OCI-LY3 (cell line): ENCODE results near the gene EHMT1.

ENCODE experiments used
- H2AFZ ChIP-seq: fragments of 200-600, 300-600 bp; shearing (Covaris generic); 2 replicates; pipeline ENCODE4 v1.6.0; 2014; ENCODE audit warnings: antibody characterized with exemption, low read depth, low read length
- H3K27ac ChIP-seq: fragments of 200-600, 300-600 bp; sonication (generic); 2 replicates; pipeline ENCODE4 v1.5.1; 2014; ENCODE audit warnings: mild to moderate bottlenecking, low read length, moderate library complexity, mixed read lengths
- H3K27me3 ChIP-seq: fragments of 200-600, 300-600 bp; sonication (generic); 2 replicates; pipeline ENCODE4 v1.6.1; 2014; ENCODE audit warnings: low read depth, low read length, mixed read lengths
- H3K36me3 ChIP-seq: fragments of 200-600, 300-600 bp; sonication (generic); replicated peaks from 2 replicates; pipeline ENCODE3; 2014; ENCODE audit warnings: low read depth, low read length, mixed read lengths
- H3K4me1 ChIP-seq: fragments of 300-600, 200-600 bp; sonication (generic); 2 replicates; pipeline ENCODE4 v1.6.1; 2014; ENCODE audit warnings: low read length, mixed read lengths
- H3K4me2 ChIP-seq: fragments of 200-600, 300-600 bp; sonication (generic); 2 replicates; pipeline ENCODE4 v1.6.1; 2014; ENCODE audit warnings: low read length, mixed read lengths
- H3K4me3 ChIP-seq: fragments of 300-600, 200-600 bp; sonication (generic); 2 replicates; pipeline ENCODE4 v1.5.1; 2014; ENCODE audit warnings: antibody characterized with exemption, mild to moderate bottlenecking, low read length, moderate library complexity
- H3K79me2 ChIP-seq: fragments of 300-600, 200-600 bp; shearing (Covaris generic); 2 replicates; pipeline ENCODE4 v1.6.1; 2014; ENCODE audit warnings: mild to moderate bottlenecking, low read length, mixed read lengths
- H3K9ac ChIP-seq: fragments of 300-600, 200-600 bp; shearing (Covaris generic); 2 replicates; pipeline ENCODE4 v1.6.0; 2014; ENCODE audit warnings: mild to moderate bottlenecking, low read length, moderate library complexity
- H3K9me3 ChIP-seq: fragments of 200-600, 300-600 bp; shearing (Covaris generic); 2 replicates; pipeline ENCODE4 v1.6.1; 2014; ENCODE audit warnings: low read length, mixed read lengths; ENCODE audit not compliant: insufficient read depth
- H4K20me1 ChIP-seq: fragments of 200-600, 300-600 bp; sonication (generic); 2 replicates; pipeline ENCODE4 v1.6.1; 2016; ENCODE audit warnings: low read length, mixed read lengths; ENCODE audit not compliant: insufficient read depth
- CTCF ChIP-seq: fragments of 200-600, 300-600 bp; sonication (generic); IDR thresholded peaks from 2 replicates; pipeline ENCODE4 v1.5.1; 2014; ENCODE audit warnings: antibody characterized with exemption, low read length, low read depth
- EZH2phosphoT487 ChIP-seq: fragments of 200-600 bp; shearing (Covaris generic); IDR thresholded peaks from 2 replicates; pipeline ENCODE4 v1.6.1; 2018; ENCODE audit warnings: antibody characterized with exemption, mixed run types, low read depth

The EHMT1 gene

GRCh38 chr9:137582286-137582860 is 36.4 kb upstream of the EHMT1 start:
- peaks cover 9% of the 10 kb centered on the region; the same call in 1 of the 2 replicates for H4K20me1 ChIP-seq
- H3K9me3 ChIP-seq, result no peaks in the 10 kb centered on the region
- peaks cover 16% of the 10 kb centered on the region for H3K79me2 ChIP-seq
- H3K27me3 ChIP-seq, result no peaks in the 10 kb centered on the region
- no peak overlapping the region for H2AFZ ChIP-seq
- TF ChIP-seq EZH2phosphoT487, result no peak
- peak; percentile 39 for TF ChIP-seq CTCF
- no peak overlapping the region for H3K9ac ChIP-seq
- no peak overlapping the region for H3K4me2 ChIP-seq
- H3K4me3 ChIP-seq, result no peak overlapping the region
- peaks cover 8% of the 10 kb centered on the region for H3K4me1 ChIP-seq
- no peak overlapping the region for H3K27ac ChIP-seq
- peaks cover 27% of the 10 kb centered on the region for H3K36me3 ChIP-seq

- Histone ChIP-seq H3K4me3 (no peak overlapping the region), H3K9ac (no peak overlapping the region), H3K4me1 (peaks cover 4% of the 10 kb centered on the region; the same call in 1 of the 2 replicates), H3K9me3 (no peaks in the 10 kb centered on the region), H3K4me2 (no peak overlapping the region), H3K79me2 (peaks cover 13% of the 10 kb centered on the region), H4K20me1 (peaks cover 7% of the 10 kb centered on the region; the same call in 1 of the 2 replicates), H3K36me3 (peaks cover 35% of the 10 kb centered on the region), H2AFZ (no peak overlapping the region), H3K27me3 (no peaks in the 10 kb centered on the region), H3K27ac (no peak overlapping the region)
- TF ChIP-seq CTCF (no peak), EZH2phosphoT487 (no peak)
These were observed 35.5 kb upstream of the EHMT1 start for GRCh38 chr9:137583347-137583746.

- no peak overlapping the region for H3K4me3 ChIP-seq
- no peak overlapping the region for H2AFZ ChIP-seq
- H3K27me3 ChIP-seq, result no peaks in the 10 kb centered on the region
- no peak overlapping the region for H3K4me2 ChIP-seq
- peaks cover 7% of the 10 kb centered on the region for H3K4me1 ChIP-seq
- peaks cover 35% of the 10 kb centered on the region for H3K36me3 ChIP-seq
- TF ChIP-seq EZH2phosphoT487, result no peak
- TF ChIP-seq CTCF, result no peak
- peaks cover 13% of the 10 kb centered on the region for H4K20me1 ChIP-seq
- H3K9me3 ChIP-seq, result no peaks in the 10 kb centered on the region
- no peak overlapping the region for H3K27ac ChIP-seq
- H3K79me2 ChIP-seq, result peaks cover 16% of the 10 kb centered on the region
- H3K9ac ChIP-seq, result no peak overlapping the region
These were observed 34.8 kb upstream of the EHMT1 start for GRCh38 chr9:137583957-137584356.

GRCh38 chr9:137586854-137587253 is 32.0 kb upstream of the EHMT1 start:
- no peaks in the 10 kb centered on the region for H3K9me3 ChIP-seq
- H3K27me3 ChIP-seq, result no peaks in the 10 kb centered on the region
- no peak overlapping the region for H2AFZ ChIP-seq
- peaks cover 8% of the 10 kb centered on the region for H3K4me1 ChIP-seq
- peaks cover 18% of the 10 kb centered on the region for H4K20me1 ChIP-seq
- H3K36me3 ChIP-seq, result peaks cover 32% of the 10 kb centered on the region
- TF ChIP-seq EZH2phosphoT487 (no peak), CTCF (no peak)
- no peak overlapping the region for H3K4me2 ChIP-seq
- H3K79me2 ChIP-seq, result peaks cover 28% of the 10 kb centered on the region
- no peak overlapping the region for H3K27ac ChIP-seq
- H3K4me3 ChIP-seq, result no peak overlapping the region
- H3K9ac ChIP-seq, result no peak overlapping the region
